ENCODE measurements around the gene CEBPE.

Gene CEBPE

DNA sequence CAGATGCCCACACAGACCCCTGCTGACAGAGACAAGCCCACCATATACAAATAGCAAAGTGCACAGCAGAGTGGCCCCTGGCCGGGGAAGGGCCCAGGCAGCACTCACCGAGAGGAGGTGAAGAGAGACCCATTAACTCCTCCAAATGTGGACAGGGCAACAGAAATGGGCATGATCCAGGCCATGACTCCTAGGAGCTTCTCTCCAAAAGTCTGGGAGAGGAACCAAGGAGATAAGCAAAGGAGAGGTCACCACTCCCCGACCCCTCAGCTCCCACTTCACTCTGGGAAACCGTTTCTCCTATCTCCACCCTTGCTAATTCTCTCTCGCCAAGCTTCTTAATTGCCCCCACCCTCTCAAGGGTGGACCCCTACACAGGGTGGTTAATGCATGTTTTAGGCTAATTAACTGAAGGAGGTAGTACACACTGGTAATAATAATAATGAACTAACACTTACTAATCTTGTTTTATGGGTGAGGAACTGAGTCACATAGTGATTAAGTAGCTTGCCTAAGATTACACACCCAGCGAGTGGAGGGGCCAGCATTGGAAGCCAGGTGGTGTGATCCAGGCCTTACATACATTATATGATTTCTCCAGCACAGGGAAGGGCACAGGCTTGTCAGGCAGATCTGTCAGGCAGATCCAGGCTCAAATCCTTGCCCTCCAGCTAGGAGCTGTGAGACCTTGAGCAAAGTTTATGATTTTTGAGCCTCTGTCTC is 18.9 kb upstream of the CEBPE start:
- no peak overlapping the region for H3K4me3 ChIP-seq (ENCODE audit: low read depth, low read length)
- TF ChIP-seq, protein P1, sequence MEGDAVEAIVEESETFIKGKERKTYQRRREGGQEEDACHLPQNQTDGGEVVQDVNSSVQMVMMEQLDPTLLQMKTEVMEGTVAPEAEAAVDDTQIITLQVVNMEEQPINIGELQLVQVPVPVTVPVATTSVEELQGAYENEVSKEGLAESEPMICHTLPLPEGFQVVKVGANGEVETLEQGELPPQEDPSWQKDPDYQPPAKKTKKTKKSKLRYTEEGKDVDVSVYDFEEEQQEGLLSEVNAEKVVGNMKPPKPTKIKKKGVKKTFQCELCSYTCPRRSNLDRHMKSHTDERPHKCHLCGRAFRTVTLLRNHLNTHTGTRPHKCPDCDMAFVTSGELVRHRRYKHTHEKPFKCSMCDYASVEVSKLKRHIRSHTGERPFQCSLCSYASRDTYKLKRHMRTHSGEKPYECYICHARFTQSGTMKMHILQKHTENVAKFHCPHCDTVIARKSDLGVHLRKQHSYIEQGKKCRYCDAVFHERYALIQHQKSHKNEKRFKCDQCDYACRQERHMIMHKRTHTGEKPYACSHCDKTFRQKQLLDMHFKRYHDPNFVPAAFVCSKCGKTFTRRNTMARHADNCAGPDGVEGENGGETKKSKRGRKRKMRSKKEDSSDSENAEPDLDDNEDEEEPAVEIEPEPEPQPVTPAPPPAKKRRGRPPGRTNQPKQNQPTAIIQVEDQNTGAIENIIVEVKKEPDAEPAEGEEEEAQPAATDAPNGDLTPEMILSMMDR (conservative IDR thresholded peaks at IDR 0.05; ENCODE audit: low read depth, low read length) = no peak

DNA sequence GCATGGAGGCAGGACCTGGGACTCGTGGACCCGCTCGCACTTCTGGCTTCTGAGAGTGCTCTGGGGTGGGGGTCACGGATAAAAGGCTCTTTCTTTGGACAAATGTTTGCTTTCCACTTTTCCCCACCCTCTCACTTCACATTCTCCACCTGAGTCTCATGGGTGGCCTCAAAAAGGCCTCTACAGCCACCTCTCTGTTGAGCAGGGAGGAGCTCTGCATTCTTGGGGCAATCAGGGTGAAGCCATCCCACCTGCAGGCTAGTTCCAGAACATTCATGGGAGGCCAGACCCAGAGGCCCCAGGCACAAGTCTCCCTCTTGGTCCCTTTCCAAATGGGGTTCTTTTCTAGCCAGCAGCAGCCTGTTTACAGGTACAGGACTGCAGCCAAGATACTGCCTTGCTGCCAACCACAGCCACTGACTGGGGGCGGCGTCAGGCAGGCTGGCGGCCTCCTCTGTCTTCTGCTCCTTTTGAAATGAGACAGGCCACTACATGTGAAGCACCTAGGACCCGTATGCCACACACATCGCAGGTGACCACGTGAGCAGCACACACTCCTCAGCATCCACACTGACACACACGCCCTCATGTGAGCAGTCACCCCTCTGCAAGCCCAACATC is 18.2 kb upstream of the CEBPE start:
- TF ChIP-seq, protein P1 (conservative IDR thresholded peaks at IDR 0.05; ENCODE audit: low read depth, low read length) = no peak
- no peak for DNase-seq (ENCODE audit: low read depth)
- H3K4me3 ChIP-seq (ENCODE audit: low read depth, low read length) = no peak overlapping the region

More for the DNA sequence above, 18.9 kb upstream of the CEBPE start:
- DNase-seq (ENCODE audit: low read depth) = no peak

DNA sequence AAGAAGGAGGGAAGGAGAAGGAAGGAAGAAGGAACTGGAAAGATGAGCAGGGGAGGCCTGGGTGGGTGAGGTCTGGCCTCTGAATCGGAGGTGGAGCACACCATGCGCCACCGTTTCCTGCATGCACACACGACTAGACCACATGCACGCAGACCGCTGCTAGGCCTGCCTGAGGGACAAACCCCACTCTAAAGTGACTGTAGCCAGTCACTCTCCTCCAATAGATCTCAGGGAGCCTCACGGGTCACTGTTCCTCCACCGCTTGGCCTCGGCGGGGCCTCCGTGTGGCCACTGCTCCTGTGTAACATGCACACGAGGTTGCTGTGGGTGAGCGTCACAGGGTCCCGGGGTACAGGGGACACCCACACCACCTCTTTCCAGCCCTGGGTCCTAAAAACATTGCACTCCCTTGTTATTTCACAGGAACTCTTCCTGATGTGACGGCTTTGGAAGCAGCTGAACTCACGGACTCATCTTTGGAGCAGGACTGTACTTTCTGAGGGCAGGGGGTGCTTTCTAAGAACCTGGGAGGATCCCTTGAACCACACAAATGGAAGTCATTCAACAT is 17.6 kb upstream of the CEBPE start:
- TF ChIP-seq, protein P1 (conservative IDR thresholded peaks at IDR 0.05; ENCODE audit: low read depth, low read length) = no peak
- H3K4me3 ChIP-seq (ENCODE audit: low read depth, low read length) = no peak overlapping the region
- DNase-seq (ENCODE audit: low read depth) = no peak

DNA sequence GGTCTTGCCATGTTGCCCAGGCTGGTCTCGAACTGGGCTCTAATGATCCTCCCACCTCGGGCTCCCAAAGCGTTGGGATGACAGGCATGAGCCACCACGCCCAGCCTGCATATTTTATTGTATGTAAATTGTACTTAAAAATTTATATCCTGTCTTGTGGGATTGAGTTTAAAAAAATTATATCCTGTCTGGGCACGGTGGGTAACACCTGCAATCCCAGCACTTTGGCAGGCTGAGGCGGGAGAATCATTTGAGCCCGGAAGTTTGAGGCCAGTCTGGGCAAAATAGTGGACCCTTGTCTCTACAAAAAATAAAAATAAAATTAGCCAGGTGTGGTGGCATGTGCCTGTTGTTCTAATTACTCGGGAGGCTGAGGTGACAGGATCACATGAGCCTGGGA is 13.9 kb upstream of the CEBPE start:
- TF ChIP-seq, protein P1 (conservative IDR thresholded peaks at IDR 0.05; ENCODE audit: low read depth, low read length) = no peak
- no peak for DNase-seq (ENCODE audit: low read depth)
- H3K4me3 ChIP-seq (ENCODE audit: low read depth, low read length) = no peak overlapping the region

DNA sequence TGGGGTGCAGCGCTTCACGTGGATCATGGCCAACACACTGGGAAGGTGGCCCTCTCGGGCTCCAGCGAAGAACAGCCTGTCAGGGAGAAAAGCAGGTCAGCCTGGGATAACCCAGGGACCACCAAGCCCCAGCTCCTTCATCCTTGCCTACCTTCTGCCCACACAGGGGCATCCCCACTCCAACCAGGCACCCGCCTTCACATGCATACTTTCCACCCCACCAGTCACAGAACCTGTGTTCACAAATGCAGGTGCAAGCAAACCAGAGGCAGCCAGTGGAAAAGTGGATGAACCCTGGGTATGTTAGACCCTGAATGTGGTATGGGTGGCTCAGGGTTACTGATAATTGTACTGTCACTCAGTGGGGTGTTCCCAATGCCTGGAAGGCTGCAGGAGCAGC is 12.4 kb upstream of the CEBPE start:
- H3K4me3 ChIP-seq (ENCODE audit: low read depth, low read length) = no peak overlapping the region
- DNase-seq (ENCODE audit: low read depth) = no peak
- TF ChIP-seq, protein P1 (conservative IDR thresholded peaks at IDR 0.05; ENCODE audit: low read depth, low read length) = no peak

DNA sequence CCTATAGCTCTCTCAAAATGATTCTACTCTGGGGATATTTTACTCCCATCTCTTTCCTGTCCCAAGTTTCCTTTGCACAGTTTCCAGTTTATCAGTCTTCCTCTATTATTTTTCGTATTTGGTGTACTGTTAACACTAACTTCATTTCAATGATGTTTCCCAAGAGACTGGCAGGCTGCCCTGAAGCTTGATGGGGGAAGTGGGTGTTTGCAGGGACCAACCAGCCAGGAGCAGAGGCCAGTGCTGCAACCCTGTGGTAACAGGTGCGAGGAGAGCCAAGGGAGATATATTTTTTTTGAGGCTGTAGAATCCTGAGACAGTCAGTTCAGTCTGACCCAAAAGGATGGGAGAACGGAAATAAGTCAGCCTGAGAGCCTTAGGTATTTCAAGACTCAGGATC is 11.8 kb upstream of the CEBPE start:
- no peak for DNase-seq (ENCODE audit: low read depth)
- TF ChIP-seq, protein P1 (conservative IDR thresholded peaks at IDR 0.05; ENCODE audit: low read depth, low read length) = no peak
- no peak overlapping the region for H3K4me3 ChIP-seq (ENCODE audit: low read depth, low read length)

Measured in choroid plexus epithelial cell (primary cell).